ENCODE results near the gene PON2.

DNA sequence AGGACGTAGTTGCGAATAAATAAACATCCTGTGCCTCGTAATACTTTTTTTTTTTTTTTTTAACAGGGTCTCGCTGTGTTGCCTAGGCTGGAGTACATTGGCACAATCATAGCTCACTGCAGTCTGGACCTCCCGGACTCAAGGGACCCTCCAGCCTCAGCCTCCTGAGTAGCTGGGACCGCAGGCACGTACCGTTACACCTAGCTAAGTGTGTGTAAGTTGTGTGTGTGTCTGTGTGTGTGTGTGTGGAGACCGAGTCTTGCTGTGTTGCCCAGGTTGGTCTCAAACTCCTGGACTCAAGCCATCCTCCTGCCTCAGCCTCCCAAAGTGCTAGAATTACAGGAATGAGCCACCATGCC is 573 bp upstream of the PON2 start:
- TF ChIP-seq, protein P1, sequence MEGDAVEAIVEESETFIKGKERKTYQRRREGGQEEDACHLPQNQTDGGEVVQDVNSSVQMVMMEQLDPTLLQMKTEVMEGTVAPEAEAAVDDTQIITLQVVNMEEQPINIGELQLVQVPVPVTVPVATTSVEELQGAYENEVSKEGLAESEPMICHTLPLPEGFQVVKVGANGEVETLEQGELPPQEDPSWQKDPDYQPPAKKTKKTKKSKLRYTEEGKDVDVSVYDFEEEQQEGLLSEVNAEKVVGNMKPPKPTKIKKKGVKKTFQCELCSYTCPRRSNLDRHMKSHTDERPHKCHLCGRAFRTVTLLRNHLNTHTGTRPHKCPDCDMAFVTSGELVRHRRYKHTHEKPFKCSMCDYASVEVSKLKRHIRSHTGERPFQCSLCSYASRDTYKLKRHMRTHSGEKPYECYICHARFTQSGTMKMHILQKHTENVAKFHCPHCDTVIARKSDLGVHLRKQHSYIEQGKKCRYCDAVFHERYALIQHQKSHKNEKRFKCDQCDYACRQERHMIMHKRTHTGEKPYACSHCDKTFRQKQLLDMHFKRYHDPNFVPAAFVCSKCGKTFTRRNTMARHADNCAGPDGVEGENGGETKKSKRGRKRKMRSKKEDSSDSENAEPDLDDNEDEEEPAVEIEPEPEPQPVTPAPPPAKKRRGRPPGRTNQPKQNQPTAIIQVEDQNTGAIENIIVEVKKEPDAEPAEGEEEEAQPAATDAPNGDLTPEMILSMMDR (IDR thresholded peaks at IDR 0.05; ENCODE audit: insufficient read depth, low read length, poor library complexity, severe bottlenecking): no peak
- TF ChIP-seq EZH2phosphoT487 (conservative IDR thresholded peaks at IDR 0.05; ENCODE audit: low read length): no peak
